ENCODE results near the gene CHIA. TPM values are rescaled to one million over a fixed set of nuclear protein-coding genes. Genes with fewer than 3 reads are reported as not detected.
"Not testable (repeated sequence)": the region's sequence is repeated elsewhere in the genome, so short reads cannot be mapped to it uniquely, and the experiment has no call there.

Gene CHIA
- total and polyA plus RNA-seq, 2 experiments from 2014 or later, result not detected

DNA sequence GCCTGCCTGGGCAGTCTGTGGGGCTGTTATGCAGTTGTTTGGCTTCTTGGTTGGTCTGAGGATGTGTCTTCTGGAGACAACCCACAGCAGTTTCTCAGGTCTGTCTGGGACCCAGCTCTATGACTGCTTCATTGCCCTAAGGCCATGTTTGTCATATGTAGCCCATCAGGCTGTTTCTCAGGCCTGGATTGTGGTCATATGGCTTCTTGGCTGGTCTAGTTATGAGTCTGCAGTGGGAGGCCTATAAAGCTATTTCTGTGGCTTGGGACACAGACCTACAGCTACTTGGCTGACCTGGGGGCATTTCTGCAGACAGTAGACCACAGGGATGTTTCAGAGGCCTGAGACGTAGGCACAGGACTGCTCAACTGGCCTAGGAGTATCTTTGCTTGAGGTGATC lies 41.5 kb downstream of the CHIA start:
- H3K9me3 ChIP-seq (ENCODE audit: low read depth), result no peaks in the 10 kb centered on the region
- H3K9me2 ChIP-seq (replicated peaks; ENCODE audit: insufficient read depth), result no peaks in the 10 kb centered on the region
- no peak overlapping the region for H3K4me2 ChIP-seq
- H2AFZ ChIP-seq, result no peak overlapping the region
- no peak for TF ChIP-seq EZH2 (IDR thresholded peaks at IDR 0.05; ENCODE audit: borderline replicate concordance)
- no peaks in the 10 kb centered on the region for H3K4me1 ChIP-seq (ENCODE audit: insufficient read depth)
- H3K4me3 ChIP-seq, result no peak overlapping the region
- H3K27me3 ChIP-seq, result no peaks in the 10 kb centered on the region
- no peaks in the 10 kb centered on the region for H3K79me2 ChIP-seq
- no peak overlapping the region for H3K27ac ChIP-seq
- no peaks in the 10 kb centered on the region for H3K36me3 ChIP-seq (replicated peaks; ENCODE audit: insufficient read depth, low read depth)
- no peak for DNase-seq (ENCODE audit: low spot score)
- no peaks in the 10 kb centered on the region for H4K20me1 ChIP-seq (ENCODE audit: insufficient read depth, poor library complexity, severe bottlenecking)
- 96% methylated on average over 1 of the region's 1 CpG for WGBS (ENCODE audit: low lambda C conversion rate, missing lambda C conversion rate)

DNA sequence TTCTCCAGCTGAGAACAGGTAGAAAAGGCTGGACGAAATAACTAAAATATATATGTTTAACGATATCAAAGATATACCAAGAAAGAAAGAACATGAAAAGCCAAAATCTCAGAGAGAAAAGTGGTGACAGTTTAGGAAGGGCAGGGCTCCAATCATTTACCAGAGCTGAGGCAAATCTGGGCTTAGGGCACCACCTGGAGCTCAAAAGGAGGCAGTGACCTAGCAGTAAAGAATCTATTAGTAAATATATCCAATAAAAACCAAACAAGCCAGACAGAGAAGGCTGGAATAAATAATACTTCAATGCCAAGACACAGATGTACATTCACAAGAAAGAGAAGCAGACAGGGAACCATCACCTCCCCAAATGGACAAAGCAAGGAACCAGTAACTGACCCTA lies 43.5 kb downstream of the CHIA start:
- no peaks in the 10 kb centered on the region for H3K36me3 ChIP-seq (replicated peaks; ENCODE audit: insufficient read depth, low read depth)
- H4K20me1 ChIP-seq (ENCODE audit: insufficient read depth, poor library complexity, severe bottlenecking), result no peaks in the 10 kb centered on the region
- no peak for TF ChIP-seq EZH2phosphoT487 (IDR thresholded peaks at IDR 0.05; ENCODE audit: low read depth, severe bottlenecking, unreplicated experiment)
- TF ChIP-seq, protein P1, sequence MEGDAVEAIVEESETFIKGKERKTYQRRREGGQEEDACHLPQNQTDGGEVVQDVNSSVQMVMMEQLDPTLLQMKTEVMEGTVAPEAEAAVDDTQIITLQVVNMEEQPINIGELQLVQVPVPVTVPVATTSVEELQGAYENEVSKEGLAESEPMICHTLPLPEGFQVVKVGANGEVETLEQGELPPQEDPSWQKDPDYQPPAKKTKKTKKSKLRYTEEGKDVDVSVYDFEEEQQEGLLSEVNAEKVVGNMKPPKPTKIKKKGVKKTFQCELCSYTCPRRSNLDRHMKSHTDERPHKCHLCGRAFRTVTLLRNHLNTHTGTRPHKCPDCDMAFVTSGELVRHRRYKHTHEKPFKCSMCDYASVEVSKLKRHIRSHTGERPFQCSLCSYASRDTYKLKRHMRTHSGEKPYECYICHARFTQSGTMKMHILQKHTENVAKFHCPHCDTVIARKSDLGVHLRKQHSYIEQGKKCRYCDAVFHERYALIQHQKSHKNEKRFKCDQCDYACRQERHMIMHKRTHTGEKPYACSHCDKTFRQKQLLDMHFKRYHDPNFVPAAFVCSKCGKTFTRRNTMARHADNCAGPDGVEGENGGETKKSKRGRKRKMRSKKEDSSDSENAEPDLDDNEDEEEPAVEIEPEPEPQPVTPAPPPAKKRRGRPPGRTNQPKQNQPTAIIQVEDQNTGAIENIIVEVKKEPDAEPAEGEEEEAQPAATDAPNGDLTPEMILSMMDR (IDR thresholded peaks at IDR 0.05; ENCODE audit: poor library complexity), result peak; percentile 58
- no peaks in the 10 kb centered on the region for H3K79me2 ChIP-seq
- H2AFZ ChIP-seq, result no peak overlapping the region
- 26% methylated on average over 2 of the region's 2 CpGs for WGBS (ENCODE audit: low lambda C conversion rate, missing lambda C conversion rate)
- H3K27me3 ChIP-seq, result no peaks in the 10 kb centered on the region
- no peak overlapping the region for H3K27ac ChIP-seq
- no peaks in the 10 kb centered on the region for H3K9me2 ChIP-seq (replicated peaks; ENCODE audit: insufficient read depth)
- H3K4me2 ChIP-seq, result no peak overlapping the region
- DNase-seq (ENCODE audit: low spot score), result peak; percentile 57
- H3K9me3 ChIP-seq (ENCODE audit: low read depth), result no peaks in the 10 kb centered on the region
- no peaks in the 10 kb centered on the region for H3K4me1 ChIP-seq (ENCODE audit: insufficient read depth)
- H3K4me3 ChIP-seq, result no peak overlapping the region

DNA sequence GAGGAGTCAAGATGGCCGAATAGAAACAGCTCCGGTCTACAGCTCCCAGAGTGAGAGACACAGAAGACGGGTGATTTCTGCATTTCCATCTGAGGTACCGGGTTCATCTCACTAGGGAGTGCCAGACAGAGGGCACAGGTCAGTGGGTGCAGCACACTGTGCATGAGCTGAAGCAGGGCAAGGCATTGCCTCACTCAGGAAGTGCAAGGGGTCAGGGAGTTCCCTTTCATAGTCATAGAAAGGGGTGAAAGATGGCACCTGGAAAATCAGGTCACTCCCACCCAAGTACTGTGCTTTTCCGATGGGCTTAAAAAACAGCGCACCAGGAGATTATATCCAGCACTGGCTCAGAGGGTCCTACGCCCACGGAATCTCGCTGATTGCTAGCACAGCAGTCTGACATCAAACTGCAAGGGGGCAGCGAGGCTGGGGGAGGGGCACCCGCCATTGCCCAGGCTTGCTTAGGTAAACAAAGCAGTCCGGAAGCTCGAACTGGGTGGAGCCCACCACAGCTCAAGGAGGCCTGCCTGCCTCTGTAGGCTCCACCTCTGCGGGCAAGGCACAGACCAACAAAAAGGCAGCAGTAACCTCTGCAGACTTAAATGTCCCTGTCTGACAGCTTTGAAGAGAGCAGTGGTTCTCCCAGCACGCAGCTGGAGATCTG lies 44.7 kb downstream of the CHIA start:
- H3K4me1 ChIP-seq (ENCODE audit: insufficient read depth); H3K79me2 ChIP-seq; H3K4me2 ChIP-seq; H3K4me3 ChIP-seq; H4K20me1 ChIP-seq (ENCODE audit: insufficient read depth, poor library complexity, severe bottlenecking); H3K36me3 ChIP-seq (replicated peaks; ENCODE audit: insufficient read depth, low read depth); H3K27me3 ChIP-seq; H2AFZ ChIP-seq; H3K9me3 ChIP-seq (ENCODE audit: low read depth); DNase-seq (ENCODE audit: low spot score); H3K27ac ChIP-seq; H3K9me2 ChIP-seq (replicated peaks; ENCODE audit: insufficient read depth): not testable (repeated sequence)
- 94% methylated on average over 15 of the region's 15 CpGs for WGBS (ENCODE audit: low lambda C conversion rate, missing lambda C conversion rate)

DNA sequence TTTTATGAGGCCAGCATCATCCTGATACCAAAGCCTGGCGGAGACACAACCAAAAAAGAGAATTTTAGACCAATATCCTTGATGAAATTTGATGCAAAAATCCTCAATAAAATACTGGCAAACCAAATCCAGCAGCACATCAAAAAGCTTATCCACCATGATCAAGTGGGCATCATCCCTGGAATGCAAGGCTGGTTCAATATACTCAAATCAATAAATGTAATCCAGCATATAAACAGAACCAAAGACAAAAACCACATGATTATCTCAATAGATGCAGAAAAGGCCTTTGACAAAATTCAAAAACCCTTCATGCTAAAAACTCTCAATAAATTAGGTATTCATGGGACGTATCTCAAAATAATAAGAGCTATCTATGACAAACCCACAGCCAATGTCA lies 48.2 kb downstream of the CHIA start:
- not testable (repeated sequence) for H3K27ac ChIP-seq; H3K79me2 ChIP-seq; H3K9me3 ChIP-seq (ENCODE audit: low read depth); H3K4me2 ChIP-seq; H4K20me1 ChIP-seq (ENCODE audit: insufficient read depth, poor library complexity, severe bottlenecking); H3K36me3 ChIP-seq (replicated peaks; ENCODE audit: insufficient read depth, low read depth); DNase-seq (ENCODE audit: low spot score); H2AFZ ChIP-seq; H3K9me2 ChIP-seq (replicated peaks; ENCODE audit: insufficient read depth); H3K27me3 ChIP-seq; H3K4me3 ChIP-seq; H3K4me1 ChIP-seq (ENCODE audit: insufficient read depth)
- 83% methylated on average over 2 of the region's 2 CpGs for WGBS (ENCODE audit: low lambda C conversion rate, missing lambda C conversion rate)

DNA sequence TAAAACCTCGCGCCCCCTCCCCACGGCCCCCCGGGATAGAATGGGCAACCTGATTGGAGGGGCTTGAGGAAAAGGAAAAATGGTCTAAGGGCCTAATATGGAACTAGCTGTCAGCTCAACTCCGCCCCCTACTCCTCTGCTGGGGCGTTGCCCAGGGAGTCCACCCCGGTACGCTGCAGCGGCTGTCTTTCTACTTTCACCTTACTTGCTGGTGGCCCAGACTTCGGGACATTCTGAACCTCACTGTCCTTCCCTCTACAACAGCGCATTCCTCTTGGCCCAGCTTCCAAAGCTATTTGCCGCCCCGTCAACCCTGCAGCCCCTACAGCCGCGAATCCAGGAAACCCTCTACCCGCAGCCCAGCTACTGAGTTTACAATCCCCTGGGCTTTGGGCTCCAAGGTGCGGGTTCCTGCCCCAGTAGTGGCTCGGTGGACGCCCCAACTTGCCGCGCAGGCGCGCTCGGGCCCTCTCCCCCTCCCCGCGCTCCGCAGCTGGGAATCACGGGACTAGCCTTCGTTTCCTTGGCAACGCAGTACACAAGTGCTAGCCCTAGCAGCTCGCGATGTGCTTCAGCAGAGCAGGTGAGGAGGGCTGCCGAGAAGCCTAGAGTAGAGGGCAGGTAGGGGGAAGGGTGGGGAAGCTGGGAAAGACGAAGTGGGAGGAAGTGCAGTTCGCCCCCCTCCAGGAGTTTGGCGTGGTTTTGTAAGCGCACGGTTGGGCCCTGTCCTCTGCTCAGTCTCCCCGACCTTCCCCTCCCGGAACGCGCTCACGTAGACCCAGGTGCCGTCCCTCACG lies 55.6 kb downstream of the CHIA start:
- WGBS (ENCODE audit: low lambda C conversion rate, missing lambda C conversion rate), result 3% methylated on average over 45 of the region's 45 CpGs
- peak; percentile 97 for DNase-seq (ENCODE audit: low spot score)
- peak overlapping the region; percentile 75 for H3K27ac ChIP-seq
- no peaks in the 10 kb centered on the region for H3K4me1 ChIP-seq (ENCODE audit: insufficient read depth)
- H3K4me2 ChIP-seq, result peak overlapping the region; percentile 86
- no peaks in the 10 kb centered on the region for H3K36me3 ChIP-seq (replicated peaks; ENCODE audit: insufficient read depth, low read depth)
- H3K4me3 ChIP-seq, result peak overlapping the region; percentile 44
- no peaks in the 10 kb centered on the region for H3K9me2 ChIP-seq (replicated peaks; ENCODE audit: insufficient read depth)
- H4K20me1 ChIP-seq (ENCODE audit: insufficient read depth, poor library complexity, severe bottlenecking), result no peaks in the 10 kb centered on the region
- no peaks in the 10 kb centered on the region for H3K27me3 ChIP-seq
- H2AFZ ChIP-seq, result peak overlapping the region; percentile 92
- no peak for TF ChIP-seq EZH2phosphoT487 (IDR thresholded peaks at IDR 0.05; ENCODE audit: low read depth, severe bottlenecking, unreplicated experiment)
- H3K79me2 ChIP-seq, result no peaks in the 10 kb centered on the region
- no peaks in the 10 kb centered on the region for H3K9me3 ChIP-seq (ENCODE audit: low read depth)

Data from hepatocyte (in vitro differentiated cells).